GM19438 (cell line): ENCODE results near the gene CABP4.

ENCODE experiments used
- ATAC-seq: cut with Tn5 transposase; IDR thresholded peaks from one replicate; pipeline ENCODE4 v1.9.1; 2021; ENCODE audit warnings: low read depth; ENCODE audit not compliant: unreplicated experiment

Gene CABP4

DNA sequence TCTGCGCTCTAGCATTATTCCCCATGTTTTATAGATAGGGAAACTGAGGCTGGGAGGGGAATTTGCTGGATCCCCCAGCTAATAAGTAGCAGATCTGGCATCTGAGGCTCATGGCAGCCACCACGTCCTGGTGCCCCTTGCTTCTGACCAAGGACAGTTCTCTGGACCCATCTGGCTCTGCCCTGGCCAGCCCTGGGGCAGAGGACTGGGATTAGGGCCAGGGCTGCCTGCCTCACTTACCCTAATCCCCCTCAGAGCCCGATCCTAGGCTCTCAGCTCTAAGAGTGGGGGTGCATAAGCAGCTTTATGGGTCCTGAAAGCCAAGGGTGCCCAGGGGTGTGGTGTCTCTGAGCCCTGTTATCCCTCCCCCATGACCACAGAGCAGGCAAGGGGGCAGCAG is at the start of gene CABP4:
CABP4 (plus strand) TSS at position 301 of the 400 bp plus-strand sequence; CDS start at position 371, 70 bp downstream.
- no peak for ATAC-seq

DNA sequence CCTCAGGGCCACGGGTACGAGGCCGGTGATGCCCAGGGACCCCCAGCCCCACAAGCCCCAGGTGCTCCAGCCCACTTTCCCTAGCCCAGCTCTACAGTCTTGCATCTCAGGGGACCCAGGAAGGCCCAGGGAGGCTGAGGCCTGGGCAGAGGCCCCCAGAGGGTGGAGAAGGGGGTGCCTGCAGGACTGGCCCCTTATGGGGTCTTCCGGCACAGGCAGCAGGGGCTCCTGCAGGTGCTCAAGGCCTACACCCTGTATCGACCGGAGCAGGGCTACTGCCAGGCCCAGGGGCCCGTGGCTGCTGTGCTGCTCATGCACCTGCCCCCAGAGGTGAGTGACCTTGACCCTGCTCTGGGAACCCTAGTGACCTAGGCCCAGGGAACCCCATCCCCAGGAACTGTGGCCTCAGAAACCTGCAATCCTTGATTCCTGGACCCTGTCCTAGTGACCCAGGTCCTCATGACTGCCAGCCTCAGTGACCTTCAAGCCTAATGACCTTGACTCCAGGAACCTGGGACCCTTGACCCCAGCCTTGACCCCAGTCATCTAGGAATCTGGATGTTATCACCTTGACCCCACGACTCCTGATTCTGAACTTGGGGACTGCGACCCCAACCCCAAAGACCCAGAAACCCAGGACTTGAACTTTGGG is 49.3 kb upstream of the CABP4 start:
- ATAC-seq, result no peak

DNA sequence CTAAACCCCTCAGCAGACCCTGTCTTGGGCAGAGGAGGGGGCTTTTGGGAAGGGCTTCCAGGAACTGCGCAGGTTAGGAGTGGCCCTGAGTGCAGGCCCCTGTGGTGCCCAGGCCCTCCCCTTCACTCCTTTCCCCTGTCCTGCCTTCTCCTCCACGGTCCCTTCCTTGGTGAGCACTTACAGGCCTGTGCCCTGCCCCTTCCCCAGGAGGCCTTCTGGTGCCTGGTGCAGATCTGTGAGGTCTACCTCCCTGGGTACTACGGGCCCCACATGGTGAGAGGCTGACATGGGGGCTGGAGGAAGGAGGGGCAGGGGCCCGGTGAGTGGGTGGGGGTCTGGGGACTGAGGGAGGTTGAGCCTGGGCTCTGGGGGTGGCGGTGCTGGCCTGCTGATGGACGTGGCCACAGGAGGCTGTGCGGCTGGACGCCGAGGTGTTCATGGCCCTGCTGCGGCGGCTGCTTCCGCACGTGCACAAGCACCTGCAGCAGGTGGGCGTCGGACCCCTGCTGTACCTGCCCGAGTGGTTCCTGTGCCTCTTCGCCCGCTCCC is 48.7 kb upstream of the CABP4 start:
- ATAC-seq, result no peak

DNA sequence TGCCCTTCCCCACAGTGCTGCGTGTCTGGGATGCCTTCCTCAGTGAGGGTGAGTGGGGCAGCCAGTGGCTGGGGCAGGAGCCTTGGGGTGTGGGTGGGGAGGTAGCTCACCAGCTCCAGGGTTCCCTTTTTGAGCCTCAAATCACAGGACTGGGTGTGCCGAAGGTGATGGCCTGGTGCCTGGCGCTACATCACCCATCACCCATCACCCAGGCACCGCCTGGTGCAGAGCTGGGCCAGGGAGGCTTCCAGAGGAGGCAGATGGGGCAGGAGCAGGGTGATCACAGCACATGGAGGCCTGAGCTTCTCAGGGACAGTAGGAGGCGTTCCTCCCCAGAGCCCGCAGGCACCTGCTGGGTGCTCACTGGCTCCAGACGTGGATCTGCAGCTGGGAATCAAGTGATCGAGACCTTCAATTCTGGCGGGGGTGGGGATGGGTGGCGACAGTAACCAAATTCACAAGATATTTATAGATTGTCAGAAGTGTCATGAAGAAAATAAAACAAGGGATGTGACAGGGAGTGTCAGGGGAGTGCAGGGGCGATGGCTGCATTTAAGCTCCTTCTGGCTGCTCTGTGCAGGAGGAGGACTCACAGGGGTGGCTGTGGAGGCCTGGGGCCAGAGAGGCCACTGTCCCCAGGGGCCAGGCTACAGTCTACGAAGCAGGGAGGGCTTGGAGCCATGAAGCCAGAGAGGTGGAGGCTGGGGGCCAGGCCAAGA is 48.0 kb upstream of the CABP4 start:
- ATAC-seq, result no peak

DNA sequence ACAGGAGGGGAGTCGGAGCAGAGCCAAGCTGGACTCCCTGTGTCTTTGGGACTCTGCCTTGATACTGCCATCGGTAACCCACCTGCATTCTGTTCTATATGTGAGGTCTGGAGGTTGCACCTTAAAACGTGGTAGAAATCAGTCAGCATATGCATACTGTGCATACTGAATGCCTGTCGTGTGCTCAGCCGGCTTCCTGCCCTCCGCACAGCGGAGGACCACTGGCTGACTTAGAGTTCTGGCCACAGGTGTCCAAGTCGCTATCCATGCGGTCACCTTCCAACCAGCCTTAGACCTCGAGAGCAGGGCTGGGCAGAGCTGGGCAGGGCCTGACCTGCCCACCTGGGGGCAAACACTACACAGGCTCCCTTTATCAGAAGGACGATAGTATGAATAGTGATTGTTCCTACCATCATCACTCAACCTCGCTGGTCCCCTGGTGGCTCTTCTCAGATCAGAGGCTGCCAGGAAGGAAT is 47.4 kb upstream of the CABP4 start:
- ATAC-seq, result no peak

DNA sequence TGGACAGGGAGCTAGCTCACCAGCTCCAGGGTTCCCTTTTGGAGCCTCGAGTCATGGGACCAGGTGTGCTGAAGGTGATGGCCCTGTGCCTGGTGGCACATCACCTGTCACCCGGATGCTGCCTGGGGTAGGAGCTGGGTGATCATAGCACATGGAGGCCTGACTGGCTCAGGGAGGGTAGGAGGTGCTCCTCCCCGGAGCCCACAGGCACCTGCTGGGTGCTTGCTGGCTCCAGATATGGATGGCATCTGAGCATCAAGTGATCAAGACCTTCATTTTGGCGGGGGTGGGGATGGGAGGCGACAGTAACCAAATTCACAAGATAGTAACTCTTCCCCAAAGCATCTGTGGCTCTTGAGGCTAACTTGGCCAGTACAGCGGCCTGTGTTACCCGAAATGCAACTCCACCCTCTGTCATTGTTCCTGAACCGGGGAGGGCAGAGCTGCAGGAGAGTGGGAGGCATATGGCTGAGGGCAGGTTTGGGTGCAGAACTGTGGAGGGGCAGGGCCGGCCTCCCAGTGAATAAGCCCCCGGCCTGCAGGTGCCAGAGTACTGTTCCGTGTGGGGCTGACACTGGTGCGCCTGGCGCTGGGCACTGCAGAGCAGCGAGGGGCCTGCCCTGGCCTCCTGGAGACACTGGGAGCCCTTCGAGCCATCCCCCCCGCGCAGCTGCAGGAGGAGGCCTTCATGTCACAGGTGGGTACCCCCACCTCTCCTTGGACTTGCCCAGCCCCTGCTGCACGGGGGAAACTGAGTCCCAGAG is 46.5 kb upstream of the CABP4 start:
- ATAC-seq, result peak; percentile 9

DNA sequence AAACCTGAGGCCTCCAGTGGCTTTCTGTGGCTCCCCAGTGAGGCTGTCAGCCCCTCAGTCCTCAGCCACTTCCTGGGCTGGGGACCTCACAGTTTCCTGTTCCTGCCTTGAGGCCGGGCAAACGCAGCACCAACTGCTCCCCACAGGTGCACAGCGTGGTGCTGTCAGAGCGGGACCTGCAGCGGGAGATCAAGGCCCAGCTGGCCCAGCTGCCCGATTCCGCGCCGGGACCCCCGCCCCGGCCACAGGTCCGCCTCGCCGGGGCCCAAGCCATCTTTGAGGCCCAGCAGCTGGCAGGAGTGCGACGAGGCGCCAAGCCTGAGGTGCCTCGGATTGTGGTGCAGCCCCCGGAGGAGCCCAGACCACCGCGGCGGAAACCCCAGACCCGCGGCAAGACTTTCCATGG is 45.9 kb upstream of the CABP4 start:
- ATAC-seq, result peak; percentile 60

DNA sequence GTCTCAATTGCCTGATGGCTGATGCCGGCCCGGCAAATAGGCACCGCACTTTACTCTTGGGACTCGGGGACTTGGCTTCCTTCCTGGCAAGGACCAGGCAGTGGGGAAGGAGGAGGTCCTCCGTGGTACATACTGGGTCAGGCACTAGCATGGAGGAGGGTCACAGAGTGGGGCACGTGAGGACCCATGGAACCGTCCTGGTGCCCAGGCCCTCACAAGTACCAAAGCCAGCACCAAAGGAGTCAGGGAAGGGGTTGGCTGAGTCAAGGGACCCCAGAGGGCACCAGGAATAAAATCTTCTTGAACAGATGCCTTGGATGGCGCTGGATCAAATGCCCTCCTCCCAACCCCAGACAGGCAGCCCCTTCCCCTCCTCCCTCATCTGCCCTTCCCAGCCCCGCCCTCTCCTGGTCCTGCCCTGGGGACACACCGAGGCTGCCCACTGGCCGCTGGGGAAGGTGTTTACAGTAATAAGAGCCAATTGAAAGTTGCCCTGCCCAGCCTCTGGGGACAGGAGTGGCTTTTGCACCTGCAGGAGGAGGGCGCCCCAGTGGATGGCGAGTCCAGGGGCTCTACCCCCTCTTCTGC is 45.3 kb upstream of the CABP4 start:
- ATAC-seq, result no peak

DNA sequence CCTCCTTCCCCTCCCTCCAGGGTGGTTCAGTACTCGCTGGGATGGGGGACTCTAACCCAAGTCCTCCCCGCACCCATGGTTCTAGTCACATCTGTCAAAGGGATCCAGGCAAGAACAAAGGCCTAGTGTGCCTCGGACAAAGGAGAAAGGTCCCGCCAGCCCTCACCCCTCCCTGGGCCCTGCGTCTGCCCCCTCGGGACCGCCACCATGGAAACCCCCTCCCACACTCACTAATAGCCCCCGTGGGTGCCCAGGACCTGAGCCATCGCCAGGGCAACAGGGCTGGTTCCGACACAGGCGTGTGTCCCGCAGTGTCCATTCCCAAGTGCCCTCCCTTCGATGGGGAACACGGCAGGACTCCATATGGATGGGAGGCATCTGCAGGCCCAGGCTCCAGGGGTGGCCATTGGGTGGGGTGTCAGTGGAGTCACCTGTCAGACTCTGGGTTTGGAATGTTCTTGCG is 44.8 kb upstream of the CABP4 start:
- no peak for ATAC-seq

DNA sequence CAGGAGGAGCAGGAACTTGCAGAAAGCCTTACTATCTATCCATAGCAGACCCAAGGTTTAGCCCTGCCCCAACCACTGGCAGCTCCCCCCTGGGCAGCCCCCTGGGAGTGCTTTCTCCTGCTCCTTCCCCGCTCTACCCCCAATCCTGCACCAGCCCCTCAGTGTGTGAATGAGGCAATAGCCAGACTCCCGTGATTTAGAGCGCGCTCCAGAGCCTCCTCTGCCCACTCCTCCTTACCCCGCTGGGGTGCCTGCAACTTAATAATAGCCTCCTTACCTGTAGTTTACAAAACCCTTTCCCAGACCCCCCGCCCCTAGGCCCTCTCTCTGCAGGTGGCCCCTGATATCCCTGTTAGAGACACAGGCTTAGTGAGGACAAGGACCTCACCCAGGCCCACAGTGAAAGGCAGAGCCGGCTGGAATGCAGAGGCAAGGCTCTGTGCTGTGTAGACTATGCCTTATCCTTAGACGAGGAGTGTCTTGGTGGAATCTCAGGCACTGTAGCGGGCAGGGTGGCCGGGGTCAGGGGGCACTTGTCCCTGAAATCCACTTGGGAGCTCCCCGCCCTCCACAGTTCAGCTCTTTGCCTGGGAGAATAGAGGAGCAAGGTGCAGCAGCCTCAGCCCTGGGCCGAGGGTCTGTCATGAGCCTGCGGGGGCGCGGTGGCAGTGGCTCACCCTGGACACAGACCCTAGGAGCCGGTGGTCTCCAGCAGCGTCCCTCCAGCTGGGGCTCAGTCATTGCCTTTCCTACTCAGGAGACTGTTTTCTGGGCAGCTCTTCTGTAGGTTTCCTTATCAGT is 44.0 kb upstream of the CABP4 start:
- no peak for ATAC-seq

DNA sequence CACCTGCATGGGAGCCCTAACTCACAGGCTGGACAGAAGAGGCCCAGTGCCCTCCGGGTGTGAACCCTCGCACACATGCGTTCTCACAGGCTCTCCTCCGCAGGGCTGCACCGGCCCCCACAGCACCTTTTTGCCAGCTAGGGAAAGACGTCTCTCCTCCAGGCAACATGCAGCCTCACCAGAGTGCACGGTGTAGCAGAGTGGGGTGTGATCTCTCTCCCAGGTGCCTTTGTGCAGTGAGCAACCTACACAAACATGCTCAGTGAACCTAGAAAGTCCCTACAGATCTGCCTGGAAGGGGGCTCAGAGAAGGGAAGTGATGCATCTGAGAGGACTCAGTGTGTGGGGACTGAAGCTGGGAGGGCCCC is 43.4 kb upstream of the CABP4 start:
- ATAC-seq, result no peak

DNA sequence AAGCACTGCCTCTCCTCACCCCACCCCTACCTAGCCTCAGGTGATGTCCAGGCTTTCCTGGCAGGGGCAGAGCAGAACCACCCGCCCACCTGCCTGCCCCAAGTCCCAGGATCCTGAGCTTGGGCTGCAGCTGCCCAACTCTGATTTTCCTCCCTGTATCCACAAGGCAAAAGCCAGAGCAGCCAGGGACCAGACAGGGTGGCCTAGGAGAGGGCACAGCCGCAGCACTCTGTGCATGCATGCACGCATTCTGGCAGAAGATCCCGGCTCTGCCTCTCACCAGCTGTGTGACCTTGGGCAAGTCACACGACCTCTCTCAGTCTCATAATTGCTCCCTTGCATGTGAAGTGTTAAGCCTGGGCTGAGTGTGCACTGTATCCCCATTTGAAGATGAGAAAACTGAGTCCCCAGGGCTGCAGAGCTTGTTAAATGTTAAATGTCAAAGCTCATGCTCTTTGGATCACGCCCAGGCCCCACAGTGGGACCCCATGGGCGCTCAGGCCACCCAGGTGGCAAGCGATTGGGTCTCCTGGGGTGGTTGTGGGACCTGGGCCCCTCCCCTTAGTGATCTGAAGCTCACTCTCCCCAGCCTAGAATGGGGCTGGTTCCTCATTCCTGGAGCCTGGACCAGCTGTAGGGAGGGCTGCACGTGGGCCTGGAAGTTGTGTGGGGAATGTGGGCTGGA is 42.5 kb upstream of the CABP4 start:
- no peak for ATAC-seq

DNA sequence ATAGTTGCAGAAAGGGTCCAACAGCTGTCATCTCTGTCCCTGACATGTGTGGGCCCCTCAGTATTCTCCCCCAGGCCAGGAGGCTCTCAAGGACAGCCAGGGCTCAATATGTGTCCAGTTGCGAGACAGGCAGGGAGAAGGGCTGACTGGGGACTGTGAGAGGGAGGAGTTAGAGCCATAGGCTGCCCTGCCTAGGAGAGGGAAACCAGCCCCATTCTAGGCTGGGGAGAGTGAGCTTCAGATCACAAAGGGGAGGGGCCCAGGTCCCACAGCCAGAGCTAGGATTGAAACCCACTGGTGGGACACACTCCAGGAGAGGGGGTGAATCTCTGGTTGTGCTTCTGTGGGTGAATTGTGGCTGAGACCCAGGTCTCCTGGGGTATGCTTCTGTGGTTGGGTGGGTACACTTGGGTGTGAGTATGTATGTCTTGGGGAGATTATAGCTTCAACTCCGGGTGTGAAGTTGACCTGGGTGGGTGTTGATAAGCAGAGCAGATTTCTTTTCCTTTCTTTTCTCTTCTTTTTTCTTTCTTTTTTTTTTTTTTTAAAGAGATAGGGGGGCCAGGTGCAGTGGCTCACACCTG is 41.8 kb upstream of the CABP4 start:
- ATAC-seq, result no peak

DNA sequence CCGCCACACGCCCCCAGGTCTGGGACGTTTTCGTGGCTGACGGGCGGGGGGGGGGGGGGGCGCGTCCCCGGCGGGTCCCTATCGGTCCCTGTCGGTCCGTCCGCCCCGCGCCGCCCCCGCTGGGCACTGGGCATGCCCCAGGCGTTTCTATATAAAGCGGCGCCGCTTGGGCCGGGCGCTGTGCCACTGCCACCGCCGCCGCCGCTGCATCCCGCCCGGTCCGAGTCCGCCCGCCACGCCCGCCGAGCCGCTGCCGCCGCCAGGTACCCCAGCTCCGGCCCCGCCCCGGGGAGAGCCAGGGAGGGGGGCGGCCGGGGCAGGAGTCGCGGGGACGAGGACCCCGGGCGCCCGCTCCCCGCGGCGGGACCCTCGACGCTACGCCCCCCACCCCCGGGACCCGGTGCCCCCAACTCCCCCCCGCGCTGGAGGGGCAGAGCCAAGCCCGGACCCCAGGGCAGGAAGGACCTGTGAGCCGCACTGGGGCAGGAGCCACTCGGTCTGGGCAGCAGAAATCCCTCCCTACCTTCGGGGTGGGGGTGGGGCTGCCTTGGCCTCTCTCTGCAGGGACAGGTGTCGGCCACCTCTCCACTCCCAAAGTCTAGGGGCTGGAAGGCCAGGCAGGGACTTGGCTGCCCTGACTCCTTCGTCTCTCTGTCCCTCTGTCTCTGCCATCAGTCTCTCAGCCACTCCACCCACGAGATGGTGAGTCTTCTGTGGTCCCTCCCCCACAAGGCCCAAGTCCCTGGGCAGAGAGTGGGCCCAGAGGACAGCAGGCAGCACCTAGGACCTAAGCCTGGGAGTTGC is 39.5 kb upstream of the CABP4 start, which contains the start of gene CARNS1:
CARNS1 (plus strand) TSS at position 178 of the 804 bp plus-strand sequence; CDS start at position 700, 522 bp downstream.
- ATAC-seq, result no peak

DNA sequence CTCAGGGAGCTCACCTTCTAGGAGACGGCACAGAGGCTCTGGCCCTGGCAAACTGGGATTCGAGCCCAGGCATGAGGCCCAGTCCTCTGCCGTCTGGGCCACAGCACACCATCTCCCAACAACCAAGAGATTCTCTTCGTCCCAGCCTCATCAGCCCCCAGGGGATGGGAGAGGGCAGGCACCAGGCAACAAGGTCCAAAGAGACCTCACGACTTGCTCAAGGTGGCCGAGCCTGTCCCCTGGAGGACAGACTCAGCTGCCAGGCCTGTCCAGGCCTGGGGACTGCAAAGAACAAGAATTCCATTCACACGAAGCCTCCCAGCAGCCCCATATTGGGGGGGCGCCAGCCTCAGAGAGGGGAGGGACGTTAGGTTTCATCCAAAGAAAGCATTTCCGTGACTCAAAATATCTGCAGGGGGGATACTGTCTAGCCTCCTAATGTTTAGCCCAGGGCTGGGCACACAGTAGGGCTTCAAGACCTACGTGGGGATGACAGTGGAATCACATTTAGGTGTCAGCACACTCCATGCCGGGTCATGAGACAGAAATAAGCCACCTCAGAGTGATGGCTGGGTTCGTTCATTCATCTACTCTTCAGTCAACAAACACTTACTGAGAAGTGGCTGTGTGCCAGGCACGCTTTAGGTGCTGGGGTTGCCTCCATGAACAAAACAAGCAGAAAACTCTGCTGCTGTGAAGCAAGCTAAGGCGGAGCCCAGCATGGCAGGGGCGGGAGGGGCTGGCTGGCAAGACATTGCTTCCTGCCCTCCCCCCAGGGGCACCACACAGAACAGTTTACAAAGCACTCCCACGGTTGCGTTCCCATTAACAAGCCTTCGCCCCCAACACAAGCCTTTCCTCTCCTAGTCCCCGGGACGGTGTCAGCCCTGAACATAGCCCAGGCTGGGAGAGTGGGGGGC is 38.5 kb upstream of the CABP4 start:
- no peak for ATAC-seq

DNA sequence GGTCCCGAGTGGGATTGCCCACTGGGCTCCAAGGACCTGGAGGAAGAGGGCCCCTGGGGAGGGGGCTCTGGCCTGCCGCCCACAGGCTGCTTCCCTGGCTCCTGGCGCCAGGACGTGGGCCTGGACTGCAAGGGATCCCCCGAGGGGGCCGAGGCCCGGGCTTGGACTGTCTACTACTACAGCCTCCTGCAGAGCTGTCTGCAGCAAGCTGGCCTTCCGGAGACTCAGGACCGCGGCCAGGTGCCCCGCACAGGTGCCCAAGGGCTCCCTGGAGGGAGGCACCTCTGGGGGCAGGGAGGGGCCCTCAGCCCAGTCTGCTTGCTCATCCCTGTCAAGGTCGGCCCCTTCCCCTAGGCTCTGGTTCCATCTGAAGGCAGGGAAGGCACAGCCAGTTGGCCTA is 37.7 kb upstream of the CABP4 start:
- no peak for ATAC-seq
